ENCODE results near the gene GUCY1B1.

- TF ChIP-seq CTCF (IDR thresholded peaks at IDR 0.05), result no peak
- no peak for TF ChIP-seq POLR2A (IDR thresholded peaks at IDR 0.05)
Observed at GRCh38 chr4:155849042-155849441, 90.2 kb downstream of the GUCY1B1 start.
